NCI-H345 treated with DMSO at 0.1 percent for 48 hours (cell line): ENCODE data around the gene VEPH1.
"Not testable (repeated sequence)": the region's sequence is repeated elsewhere in the genome, so short reads cannot be mapped to it uniquely, and the experiment has no call there.

Experiments
- DNase-seq: peaks from one replicate; lab custom pipeline; 2025; ENCODE audit not compliant: unreplicated experiment; lab: John Stamatoyannopoulos, UW

VEPH1 gene

GRCh38 chr3:157355276-157355675, 147.9 kb downstream of the VEPH1 start:
- DNase-seq: no peak

- DNase-seq: no peak
Measured at GRCh38 chr3:157354722-157355121, 148.5 kb downstream of the VEPH1 start.

- no peak for DNase-seq
Measured at GRCh38 chr3:157354254-157354653, 149.0 kb downstream of the VEPH1 start.

- no peak for DNase-seq
Measured at GRCh38 chr3:157353652-157354051, 149.6 kb downstream of the VEPH1 start.

- no peak for DNase-seq
Measured at GRCh38 chr3:157351981-157352380, 151.2 kb downstream of the VEPH1 start.

GRCh38 chr3:157350651-157351050, 152.6 kb downstream of the VEPH1 start:
- not testable (repeated sequence) for DNase-seq

GRCh38 chr3:157348304-157349075, 154.7 kb downstream of the VEPH1 start:
- not testable (repeated sequence) for DNase-seq

GRCh38 chr3:157347577-157348303, 155.5 kb downstream of the VEPH1 start:
- no peak for DNase-seq

GRCh38 chr3:157336252-157337009, 166.8 kb downstream of the VEPH1 start:
- no peak for DNase-seq

GRCh38 chr3:157335233-157336076, 167.8 kb downstream of the VEPH1 start:
- no peak for DNase-seq

- no peak for DNase-seq
Measured at GRCh38 chr3:157333551-157333991, 169.6 kb downstream of the VEPH1 start.

GRCh38 chr3:157330206-157330605, 173.0 kb downstream of the VEPH1 start:
- DNase-seq: no peak

GRCh38 chr3:157329551-157329950, 173.7 kb downstream of the VEPH1 start:
- no peak for DNase-seq

- no peak for DNase-seq
Measured at GRCh38 chr3:157327837-157328236, 175.4 kb downstream of the VEPH1 start.

- no peak for DNase-seq
Measured at GRCh38 chr3:157327018-157327417, 176.2 kb downstream of the VEPH1 start.

- DNase-seq: not testable (repeated sequence)
Measured at GRCh38 chr3:157324869-157325268, 178.3 kb downstream of the VEPH1 start.

- no peak for DNase-seq
Measured at GRCh38 chr3:157323360-157323759, 179.9 kb downstream of the VEPH1 start.

- no peak for DNase-seq
Measured at GRCh38 chr3:157319672-157320071, 183.5 kb downstream of the VEPH1 start.

- DNase-seq: no peak
Measured at GRCh38 chr3:157318639-157319288, 184.5 kb downstream of the VEPH1 start.

- DNase-seq: no peak
Measured at GRCh38 chr3:157317895-157318294, 185.3 kb downstream of the VEPH1 start.
